ENCODE measurements around the gene SCN8A. TPM values are rescaled to one million over a fixed set of nuclear protein-coding genes. Genes with fewer than 3 reads are reported as not detected.

The SCN8A gene
- total and polyA plus RNA-seq, 4 donors = 0.06 to 0.77 (median 0.26) TPM

DNA sequence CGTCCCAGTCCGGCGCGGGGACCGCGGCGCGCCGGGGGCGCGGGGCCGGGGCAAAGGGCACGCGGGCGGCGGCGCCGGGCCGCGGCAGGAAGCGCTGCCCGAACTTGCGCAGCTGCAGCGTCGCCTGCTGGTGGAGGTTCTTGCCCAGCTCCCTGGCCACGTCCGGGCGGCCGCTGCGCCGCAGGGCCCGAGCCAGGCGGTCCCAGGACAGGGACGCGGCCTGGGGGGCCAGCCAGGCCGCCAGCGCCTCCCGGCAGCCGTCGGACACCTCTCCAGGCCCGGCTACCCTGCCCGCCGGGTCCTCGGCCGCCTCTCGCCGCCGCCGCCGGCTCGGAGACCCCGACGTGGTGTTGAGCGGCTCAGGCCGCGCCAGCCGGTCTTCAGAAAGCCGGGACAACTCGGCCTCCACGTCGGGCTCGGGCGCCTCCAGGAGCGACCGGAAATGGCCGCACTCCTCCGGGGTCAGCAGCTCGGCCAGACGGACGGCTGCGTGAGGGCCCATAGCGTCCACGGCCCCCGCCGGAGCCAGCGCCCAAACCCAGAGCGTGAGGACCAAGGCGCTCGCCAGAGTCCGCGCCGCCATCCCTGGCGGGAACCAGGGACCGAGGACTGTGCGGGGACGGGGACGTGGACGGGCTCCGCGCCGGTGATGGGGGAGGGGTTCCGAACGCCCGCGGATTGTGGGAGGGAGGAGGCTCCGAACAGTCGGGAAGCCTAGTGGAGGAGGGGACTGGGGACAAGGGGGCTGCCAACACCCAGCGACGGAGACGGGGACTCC lies 223.5 kb downstream of the SCN8A start:
- DNase-seq (peak; percentile 68 to 86 (median 81)), ATAC-seq (ENCODE audit: insufficient read depth, low FRiP score) (peak; percentile 80)
- TF ChIP-seq, protein P1, sequence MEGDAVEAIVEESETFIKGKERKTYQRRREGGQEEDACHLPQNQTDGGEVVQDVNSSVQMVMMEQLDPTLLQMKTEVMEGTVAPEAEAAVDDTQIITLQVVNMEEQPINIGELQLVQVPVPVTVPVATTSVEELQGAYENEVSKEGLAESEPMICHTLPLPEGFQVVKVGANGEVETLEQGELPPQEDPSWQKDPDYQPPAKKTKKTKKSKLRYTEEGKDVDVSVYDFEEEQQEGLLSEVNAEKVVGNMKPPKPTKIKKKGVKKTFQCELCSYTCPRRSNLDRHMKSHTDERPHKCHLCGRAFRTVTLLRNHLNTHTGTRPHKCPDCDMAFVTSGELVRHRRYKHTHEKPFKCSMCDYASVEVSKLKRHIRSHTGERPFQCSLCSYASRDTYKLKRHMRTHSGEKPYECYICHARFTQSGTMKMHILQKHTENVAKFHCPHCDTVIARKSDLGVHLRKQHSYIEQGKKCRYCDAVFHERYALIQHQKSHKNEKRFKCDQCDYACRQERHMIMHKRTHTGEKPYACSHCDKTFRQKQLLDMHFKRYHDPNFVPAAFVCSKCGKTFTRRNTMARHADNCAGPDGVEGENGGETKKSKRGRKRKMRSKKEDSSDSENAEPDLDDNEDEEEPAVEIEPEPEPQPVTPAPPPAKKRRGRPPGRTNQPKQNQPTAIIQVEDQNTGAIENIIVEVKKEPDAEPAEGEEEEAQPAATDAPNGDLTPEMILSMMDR (IDR thresholded peaks at IDR 0.05; ENCODE audit: control extremely low read depth, extremely low read depth) = peak; percentile 62
- no peaks in the 10 kb centered on the region for H3K9me3 ChIP-seq (ENCODE audit: control insufficient read depth in 4 of 4, insufficient read depth in 3 of 4, low read length in 3 of 4)
- peak overlapping the region; percentile 72 to 86 for H3K27ac ChIP-seq (ENCODE audit: low read depth in 1 of 2, low read length in 1 of 2)
- peaks cover 0 to 11% (median 0%) of the 10 kb centered on the region in 5 donors for H3K4me1 ChIP-seq (ENCODE audit: control insufficient read depth in 5 of 5, insufficient read depth in 5 of 5, low read length in 5 of 5)
- H3K4me3 ChIP-seq = peak overlapping the region; percentile 35
- WGBS, 2 donors = 2 to 3% methylated on average over 78 to 100 of the region's 100 CpGs
- peak overlapping the region in 1 of 2 donors; percentile 25 for H3K9ac ChIP-seq (ENCODE audit: insufficient read depth in 1 of 2, low read length in 2 of 2)
- peaks cover 0 to 13% (median 11%) of the 10 kb centered on the region in 3 donors for H3K27me3 ChIP-seq (ENCODE audit: control insufficient read depth in 3 of 3, insufficient read depth in 3 of 3, low read length in 2 of 3)
- no peaks in the 10 kb centered on the region for H3K36me3 ChIP-seq (ENCODE audit: control insufficient read depth in 4 of 4, insufficient read depth in 4 of 4, low read length in 4 of 4)

DNA sequence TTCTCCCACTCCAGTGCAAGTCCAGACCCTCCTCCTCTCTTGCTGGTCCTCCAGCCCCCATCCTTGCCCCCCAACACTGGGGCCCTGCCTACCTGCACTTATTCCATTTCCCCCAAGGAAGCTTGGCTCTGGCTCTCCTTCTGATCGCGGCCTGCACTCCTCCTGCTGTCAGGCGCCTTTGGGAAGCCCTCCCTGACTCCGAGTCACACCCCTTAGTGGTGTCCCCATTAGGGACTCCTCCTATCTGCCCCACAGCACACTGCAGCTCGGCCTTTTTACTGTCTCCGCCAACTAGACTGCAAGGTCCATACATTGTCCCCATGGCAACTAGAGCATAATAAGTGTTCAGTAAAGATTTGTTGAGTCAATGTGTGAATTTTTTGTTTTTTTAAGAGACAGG lies 224.5 kb downstream of the SCN8A start:
- TF ChIP-seq, protein P1 (IDR thresholded peaks at IDR 0.05; ENCODE audit: control extremely low read depth, extremely low read depth) = no peak
- WGBS, 2 donors = 91 to 92% methylated on average over 6 of the region's 6 CpGs
- peaks cover 0 to 15% (median 0%) of the 10 kb centered on the region in 5 donors for H3K4me1 ChIP-seq (ENCODE audit: control insufficient read depth in 5 of 5, insufficient read depth in 5 of 5, low read length in 5 of 5)
- ATAC-seq (ENCODE audit: insufficient read depth, low FRiP score) (no peak), DNase-seq (no peak)
- no peaks in the 10 kb centered on the region for H3K36me3 ChIP-seq (ENCODE audit: control insufficient read depth in 4 of 4, insufficient read depth in 4 of 4, low read length in 4 of 4)
- no peak overlapping the region for H3K9ac ChIP-seq (ENCODE audit: insufficient read depth in 1 of 2, low read length in 2 of 2)
- no peak overlapping the region for H3K4me3 ChIP-seq
- H3K27me3 ChIP-seq (ENCODE audit: control insufficient read depth in 3 of 3, insufficient read depth in 3 of 3, low read length in 2 of 3) = peaks cover 0 to 13% (median 11%) of the 10 kb centered on the region in 3 donors
- H3K9me3 ChIP-seq (ENCODE audit: control insufficient read depth in 4 of 4, insufficient read depth in 3 of 4, low read length in 3 of 4) = no peaks in the 10 kb centered on the region
- no peak overlapping the region for H3K27ac ChIP-seq (ENCODE audit: low read depth in 1 of 2, low read length in 1 of 2)

DNA sequence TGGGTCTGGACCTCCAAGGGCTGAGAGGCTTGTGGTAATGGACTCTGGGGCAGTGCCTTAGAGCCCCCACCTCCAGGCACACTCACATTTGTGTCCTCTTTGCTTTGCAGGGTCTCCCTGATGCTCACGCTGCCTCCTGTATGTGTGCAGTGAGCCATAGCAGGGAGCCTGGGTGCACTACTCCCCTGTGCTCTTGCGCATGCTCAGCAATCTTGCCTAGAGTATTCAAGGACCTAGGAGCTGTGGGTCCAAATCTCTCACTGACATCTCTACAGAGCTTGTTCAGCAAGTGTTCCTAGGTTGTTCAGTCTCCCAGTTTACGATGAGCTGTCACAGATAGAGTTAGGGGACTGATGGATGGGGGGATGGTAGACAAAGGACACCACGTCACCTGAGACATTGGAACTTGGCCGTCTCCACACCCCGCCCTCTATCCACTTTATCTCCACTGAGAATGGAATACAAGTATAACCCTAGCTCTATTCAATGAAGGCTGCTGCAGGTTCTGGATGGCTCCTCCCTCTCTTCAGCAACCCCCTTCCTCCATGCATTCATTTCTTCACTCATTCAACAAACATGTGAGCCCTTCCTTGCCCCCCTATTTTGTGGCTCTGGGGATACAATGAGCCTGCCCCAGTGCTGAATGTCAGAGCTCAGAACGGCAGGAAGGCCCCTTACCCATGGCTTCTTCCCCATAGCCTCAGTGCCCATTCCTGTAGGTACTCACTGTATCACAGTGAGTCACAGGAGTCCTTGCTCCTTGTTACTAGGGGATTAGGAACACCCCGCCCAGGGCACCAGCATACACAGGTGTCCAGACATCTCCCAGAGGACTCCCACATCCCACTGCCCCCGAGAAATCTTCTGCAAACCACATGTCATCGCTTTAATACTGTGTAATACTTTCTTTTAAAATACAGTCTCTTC lies 226.3 kb downstream of the SCN8A start:
- Histone ChIP-seq H3K27ac (ENCODE audit: low read depth in 1 of 2, low read length in 1 of 2) (no peak overlapping the region), H3K9ac (ENCODE audit: insufficient read depth in 1 of 2, low read length in 2 of 2) (no peak overlapping the region), H3K36me3 (ENCODE audit: control insufficient read depth in 4 of 4, insufficient read depth in 4 of 4, low read length in 4 of 4) (no peaks in the 10 kb centered on the region), H3K9me3 (ENCODE audit: control insufficient read depth in 4 of 4, insufficient read depth in 3 of 4, low read length in 3 of 4) (no peaks in the 10 kb centered on the region), H3K4me1 (ENCODE audit: control insufficient read depth in 5 of 5, insufficient read depth in 5 of 5, low read length in 5 of 5) (peaks cover 0 to 15% (median 0%) of the 10 kb centered on the region in 5 donors), H3K4me3 (no peak overlapping the region), H3K27me3 (ENCODE audit: control insufficient read depth in 3 of 3, insufficient read depth in 3 of 3, low read length in 2 of 3) (peaks cover 0 to 13% (median 11%) of the 10 kb centered on the region in 3 donors)
- DNase-seq (no peak), ATAC-seq (ENCODE audit: insufficient read depth, low FRiP score) (no peak)
- TF ChIP-seq, protein P1 (IDR thresholded peaks at IDR 0.05; ENCODE audit: control extremely low read depth, extremely low read depth) = no peak
- WGBS, 2 donors = 85 to 92% methylated on average over 10 of the region's 10 CpGs
